Ishikawa (cell line): Measurements from ENCODE around the gene UBALD1.

Source experiments
- CEBPB ChIP-seq: IDR thresholded peaks from 2 replicates; pipeline ENCODE4 v1.6.1; 2012
- CREB1 ChIP-seq: IDR thresholded peaks from 2 replicates; pipeline ENCODE4 v1.6.1; 2012; ENCODE audit warnings: low read depth
- EGR1 ChIP-seq: IDR thresholded peaks from 2 replicates; pipeline ENCODE4 v1.6.1; 2012
- EP300 ChIP-seq: IDR thresholded peaks from 2 replicates; pipeline ENCODE4 v1.6.1; 2012; ENCODE audit warnings: borderline replicate concordance
- FOXM1 ChIP-seq: IDR thresholded peaks from 2 replicates; pipeline ENCODE4 v1.6.1; 2012; ENCODE audit warnings: low read depth, borderline replicate concordance
- MAX ChIP-seq: IDR thresholded peaks from 2 replicates; pipeline ENCODE4 v1.6.1; 2012
- NFIC ChIP-seq: IDR thresholded peaks from 2 replicates; pipeline ENCODE4 v1.6.1; 2012
- RAD21 ChIP-seq: IDR thresholded peaks from 2 replicates; pipeline ENCODE4 v1.6.1; 2012; ENCODE audit warnings: low read depth
- REST ChIP-seq: IDR thresholded peaks from 2 replicates; pipeline ENCODE4 v1.6.1; 2012; ENCODE audit warnings: low read depth, mild to moderate bottlenecking
- TAF1 ChIP-seq: IDR thresholded peaks from 2 replicates; pipeline ENCODE4 v1.6.1; 2012; ENCODE audit warnings: low read depth, mild to moderate bottlenecking
- TCF12 ChIP-seq: IDR thresholded peaks from 2 replicates; pipeline ENCODE4 v1.6.1; 2012; ENCODE audit warnings: low read depth
- TEAD4 ChIP-seq: IDR thresholded peaks from 2 replicates; pipeline ENCODE4 v1.6.1; 2012
- USF1 ChIP-seq: IDR thresholded peaks from 2 replicates; pipeline ENCODE4 v1.6.1; 2012
- YY1 ChIP-seq: IDR thresholded peaks from 2 replicates; pipeline ENCODE4 v1.6.1; 2012; ENCODE audit warnings: low read depth
- ZBTB7A ChIP-seq: IDR thresholded peaks from 2 replicates; pipeline ENCODE4 v1.6.1; 2012; ENCODE audit warnings: low read depth

The UBALD1 gene

GRCh38 chr16:4561596-4561995 lies 53.1 kb downstream of the UBALD1 start:
- no peak for TF ChIP-seq REST
- TF ChIP-seq TAF1: no peak
- no peak for TF ChIP-seq TEAD4
- no peak for TF ChIP-seq CEBPB
- no peak for TF ChIP-seq NFIC
- TF ChIP-seq EP300: no peak
- no peak for TF ChIP-seq MAX
- no peak for TF ChIP-seq USF1
- TF ChIP-seq FOXM1: no peak
- TF ChIP-seq TCF12: no peak
- no peak for TF ChIP-seq ZBTB7A
- TF ChIP-seq YY1: no peak
- no peak for TF ChIP-seq CREB1
- TF ChIP-seq EGR1: no peak
- TF ChIP-seq RAD21: no peak
